HepG2 (cell line): ENCODE results near the gene MPIG6B. TPM values are rescaled to one million over a fixed set of nuclear protein-coding genes. Genes with fewer than 3 reads are reported as not detected.

Experiments
- ATF4 ChIP-seq, 2 experiments: fragments of 450-650 bp in 1 of 2; sonication (generic) in 1 of 2; formaldehyde crosslinking; IDR thresholded peaks; 2 replicates each; pipeline versions ENCODE4 v1.5.0 to v1.8.0; 2020 to 2022; ENCODE audit warnings: mild to moderate bottlenecking in 1 of 2, missing genetic modification reagents in 1 of 2
- FOXC1 ChIP-seq: sonication (generic); formaldehyde crosslinking; IDR thresholded peaks from 2 replicates; pipeline ENCODE4 v1.8.0; 2022; ENCODE audit warnings: mild to moderate bottlenecking, missing genetic modification reagents, borderline replicate concordance
- HNRNPLL ChIP-seq: fragments of 200-400 bp; formaldehyde crosslinking; IDR thresholded peaks from 2 replicates; pipeline ENCODE4 v1.6.1; 2017; ENCODE audit warnings: mild to moderate bottlenecking, low read depth, low read length; ENCODE audit not compliant: poor library complexity, severe bottlenecking
- KDM5B ChIP-seq: sonication (generic); formaldehyde crosslinking; IDR thresholded peaks from 2 replicates; pipeline ENCODE4 v1.4.0; 2020; ENCODE audit warnings: missing genetic modification reagents, mild to moderate bottlenecking, borderline replicate concordance
- LCORL ChIP-seq, 2 experiments: fragments of 450-650 bp in 1 of 2; sonication (generic) in 1 of 2; formaldehyde crosslinking in 1 of 2; IDR thresholded peaks; 2 replicates each; pipeline versions ENCODE4 v1.5.0 to v1.6.1; 2017 to 2020; ENCODE audit warnings: antibody characterized with exemption in 1 of 2, missing genetic modification reagents in 1 of 2
- MATR3 ChIP-seq: sonication (generic); formaldehyde crosslinking; IDR thresholded peaks from 2 replicates; pipeline ENCODE4 v1.4.0; 2020; ENCODE audit warnings: missing genetic modification reagents
- NRL ChIP-seq: sonication (generic); formaldehyde crosslinking; IDR thresholded peaks from 2 replicates; pipeline ENCODE4 v1.5.0; 2020; ENCODE audit warnings: missing genetic modification reagents, mild to moderate bottlenecking, moderate library complexity, borderline replicate concordance
- PHF20 ChIP-seq: sonication (generic); formaldehyde crosslinking; IDR thresholded peaks from 2 replicates; pipeline ENCODE4 v1.5.0; 2020; ENCODE audit warnings: mild to moderate bottlenecking, missing genetic modification reagents
- RNF2 ChIP-seq: fragments of 450-650 bp; conservative IDR thresholded peaks from 2 replicates; pipeline ENCODE4 v1.6.1; 2016; ENCODE audit warnings: low read depth
- SMAD3 ChIP-seq: sonication (generic); formaldehyde crosslinking; IDR thresholded peaks from 2 replicates; pipeline ENCODE4 v1.4.0; 2020; ENCODE audit warnings: missing genetic modification reagents
- SOX13 ChIP-seq, 3 experiments: fragments of 450-650 bp in 1 of 3; sonication (generic) in 1 of 3; formaldehyde crosslinking in 1 of 3; IDR thresholded peaks in 2 of 3; conservative IDR thresholded peaks in 1 of 3; 2 replicates each; pipeline versions ENCODE4 v1.5.0 to v1.6.1; 2016 to 2020; ENCODE audit warnings: antibody characterized with exemption in 1 of 3, mild to moderate bottlenecking in 1 of 3, missing compliant biosample characterization in 1 of 3, missing genetic modification reagents in 1 of 3, moderate library complexity in 1 of 3
- SUZ12 ChIP-seq: fragments of 150-350 bp; IDR thresholded peaks from 2 replicates; pipeline ENCODE4 v1.6.1; 2014; ENCODE audit warnings: low read depth, low read length
- ZNF280B ChIP-seq: sonication (generic); formaldehyde crosslinking; IDR thresholded peaks from 2 replicates; pipeline ENCODE4 v1.5.0; 2020; ENCODE audit warnings: missing genetic modification reagents, mild to moderate bottlenecking, borderline replicate concordance
- ZNF605 ChIP-seq: sonication (generic); formaldehyde crosslinking; IDR thresholded peaks from 2 replicates; pipeline ENCODE4 v1.8.0; 2022; ENCODE audit warnings: mild to moderate bottlenecking, missing genetic modification reagents
- ZNF687 ChIP-seq: sonication (generic); formaldehyde crosslinking; IDR thresholded peaks from 2 replicates; pipeline ENCODE4 v1.5.1; 2020; ENCODE audit warnings: mild to moderate bottlenecking, missing genetic modification reagents, moderate library complexity
- ZNF746 ChIP-seq: sonication (generic); formaldehyde crosslinking; IDR thresholded peaks from 2 replicates; pipeline ENCODE4 v1.8.0; 2022; ENCODE audit warnings: mild to moderate bottlenecking, missing genetic modification reagents
- ZNF749 ChIP-seq: sonication (generic); formaldehyde crosslinking; IDR thresholded peaks from 2 replicates; pipeline ENCODE4 v1.8.0; 2022; ENCODE audit warnings: mild to moderate bottlenecking, missing genetic modification reagents, moderate library complexity, borderline replicate concordance
- ZNF83 ChIP-seq: sonication (generic); formaldehyde crosslinking; IDR thresholded peaks from 2 replicates; pipeline ENCODE4 v1.4.0; 2020; ENCODE audit warnings: missing genetic modification reagents, mild to moderate bottlenecking, borderline replicate concordance
- polyA plus RNA-seq, 8 experiments: library from polyadenylated mRNA; depleted of rRNA in 3 of 8; stranded (reverse) in 7 of 8; unstranded in 1 of 8; fragments of >200 nt; fragmentation: Illumina TruSeq in 4 of 8; extraction: Trizol in 4 of 8; gene quantifications; 2 replicates each; pipeline versions ENCODE4 v1.2.1 to v1.2.3, GENCODE V29; 2011 to 2016; ENCODE audit warnings: low read depth in 4 of 8, missing spikeins in 1 of 8, mixed read lengths in 1 of 8; ENCODE audit not compliant: insufficient read depth in 1 of 8
- total RNA-seq, 5 experiments: library from RNA; depleted of rRNA; stranded (reverse); fragments of >200 nt; fragmentation: Illumina TruSeq; extraction: Trizol; gene quantifications; 2 replicates each; pipeline ENCODE4 v1.2.3, GENCODE V29; 2016; ENCODE audit warnings: low read depth in 1 of 5
- TF ChIP-seq, protein P1 (sequence below): sonication (generic); formaldehyde crosslinking; IDR thresholded peaks from 2 replicates; pipeline ENCODE4 v1.8.1; 2023; ENCODE audit warnings: mild to moderate bottlenecking, missing genetic modification reagents
- TF ChIP-seq, protein P2 (sequence below): sonication (generic); formaldehyde crosslinking; IDR thresholded peaks from 2 replicates; pipeline ENCODE4 v1.9.0; 2021; ENCODE audit warnings: missing genetic modification reagents, borderline replicate concordance

The MPIG6B gene
- total and polyA plus RNA-seq, 2 of the 13 experiments (the other 11 are each of a cell fraction or from before 2014, with no cell fraction given): not detected

DNA sequence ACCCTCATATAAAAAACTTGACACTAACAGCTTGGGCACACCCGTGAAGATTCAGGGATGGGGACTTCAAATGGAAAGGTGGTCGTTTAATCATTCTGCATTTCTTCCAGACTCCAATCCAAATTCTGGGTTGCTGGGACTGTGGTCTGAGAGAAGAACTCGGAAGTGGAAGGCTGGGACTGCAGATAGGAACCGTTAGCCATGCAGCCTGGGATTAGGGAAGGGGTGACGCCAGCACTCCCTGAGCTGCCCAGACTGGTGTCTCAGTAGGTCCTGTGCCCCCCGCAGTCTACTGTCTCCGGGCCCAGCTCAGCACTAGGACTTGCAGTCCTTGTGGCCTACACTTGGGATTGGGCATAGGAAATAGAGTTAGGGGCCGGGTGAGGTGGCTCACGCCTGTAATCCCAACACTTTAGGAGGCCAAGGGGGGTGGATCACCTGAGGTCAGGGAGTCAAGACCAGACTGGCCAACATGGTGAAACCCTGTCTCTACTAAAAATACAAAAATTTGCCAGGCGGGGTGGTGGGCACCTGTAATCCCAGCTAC, 13.7 kb downstream of the MPIG6B start (continued):
- TF ChIP-seq ZNF687 (CRISPR knock-in tag): peak; percentile 53
- TF ChIP-seq NRL (CRISPR knock-in tag): no peak; the same call in 1 of the 2 replicates
- TF ChIP-seq RNF2: no peak
- no peak for TF ChIP-seq ZNF83
- TF ChIP-seq, protein P1, sequence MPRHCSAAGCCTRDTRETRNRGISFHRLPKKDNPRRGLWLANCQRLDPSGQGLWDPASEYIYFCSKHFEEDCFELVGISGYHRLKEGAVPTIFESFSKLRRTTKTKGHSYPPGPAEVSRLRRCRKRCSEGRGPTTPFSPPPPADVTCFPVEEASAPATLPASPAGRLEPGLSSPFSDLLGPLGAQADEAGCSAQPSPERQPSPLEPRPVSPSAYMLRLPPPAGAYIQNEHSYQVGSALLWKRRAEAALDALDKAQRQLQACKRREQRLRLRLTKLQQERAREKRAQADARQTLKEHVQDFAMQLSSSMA (CRISPR knock-in tag): peak; percentile 39; the same call in 1 of the 2 replicates
- TF ChIP-seq HNRNPLL: no peak
- TF ChIP-seq FOXC1 (CRISPR knock-in tag): no peak
- TF ChIP-seq KDM5B: no peak; the same call in 1 of the 2 replicates
- no peak for TF ChIP-seq SOX13 (IDR thresholded peaks at IDR 0.05)
- no peak for TF ChIP-seq SOX13 (CRISPR knock-in tag; conservative IDR thresholded peaks at IDR 0.05 in 1 of 2, IDR thresholded peaks at IDR 0.05 in 1 of 2)
- no peak for TF ChIP-seq ZNF746 (CRISPR knock-in tag)
- no peak for TF ChIP-seq MATR3 (CRISPR knock-in tag)
- TF ChIP-seq SUZ12: no peak
- no peak for TF ChIP-seq ZNF749 (CRISPR knock-in tag)
- TF ChIP-seq SMAD3 (CRISPR knock-in tag): no peak
- TF ChIP-seq LCORL (IDR thresholded peaks at IDR 0.05): no peak
- TF ChIP-seq LCORL (CRISPR knock-in tag; IDR thresholded peaks at IDR 0.05): 0 out of 2 replicates have a peak, but pooled peaks have one; percentile 2
- peak; percentile 57; the same call in 1 of the 2 replicates for TF ChIP-seq ZNF605
- TF ChIP-seq, protein P2, sequence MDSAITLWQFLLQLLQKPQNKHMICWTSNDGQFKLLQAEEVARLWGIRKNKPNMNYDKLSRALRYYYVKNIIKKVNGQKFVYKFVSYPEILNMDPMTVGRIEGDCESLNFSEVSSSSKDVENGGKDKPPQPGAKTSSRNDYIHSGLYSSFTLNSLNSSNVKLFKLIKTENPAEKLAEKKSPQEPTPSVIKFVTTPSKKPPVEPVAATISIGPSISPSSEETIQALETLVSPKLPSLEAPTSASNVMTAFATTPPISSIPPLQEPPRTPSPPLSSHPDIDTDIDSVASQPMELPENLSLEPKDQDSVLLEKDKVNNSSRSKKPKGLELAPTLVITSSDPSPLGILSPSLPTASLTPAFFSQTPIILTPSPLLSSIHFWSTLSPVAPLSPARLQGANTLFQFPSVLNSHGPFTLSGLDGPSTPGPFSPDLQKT (CRISPR knock-in tag): no peak
- no peak for TF ChIP-seq ZNF280B
- TF ChIP-seq PHF20 (CRISPR knock-in tag): no peak
- TF ChIP-seq ATF4 (CRISPR knock-in tag; IDR thresholded peaks at IDR 0.05): no peak
